CD4-positive, alpha-beta memory T cell (primary cell): ENCODE measurements around the gene ZFP1. TPM values are rescaled to one million over a fixed set of nuclear protein-coding genes. Genes with fewer than 3 reads are reported as not detected.

Source experiments
- CTCF ChIA-PET: fragments of 350-600 bp; sonication (Branson Sonifier 250); formaldehyde crosslinking; loops from one replicate; lab custom pipeline; 2021; ENCODE audit warnings: inconsistent platforms; ENCODE audit not compliant: partially characterized antibody; lab: Charles Lee
- POLR2A ChIA-PET: fragments of 350-600 bp; sonication (Branson Sonifier 250); formaldehyde crosslinking; loops from one replicate; lab custom pipeline; 2021; ENCODE audit not compliant: partially characterized antibody; lab: Charles Lee
- DNase-seq, 5 donors: peaks; one replicate each; pipeline versions ENCODE4 v3.0.0 to v3.0.0-alpha.2; 2020 to 2022; ENCODE audit warnings: mixed read lengths in 1 of 5
- H3K27ac ChIP-seq: one replicate; pipeline ENCODE4 v1.7.0; 2013; ENCODE audit warnings: low read depth, low read length
- H3K27me3 ChIP-seq: 2 replicates; pipeline ENCODE4 v1.7.0; 2013; ENCODE audit warnings: mild to moderate bottlenecking, low read length, moderate library complexity; ENCODE audit not compliant: insufficient read depth
- H3K36me3 ChIP-seq: 2 replicates; pipeline ENCODE4 v1.7.0; 2013; ENCODE audit warnings: mild to moderate bottlenecking, low read length, moderate library complexity; ENCODE audit not compliant: insufficient read depth
- H3K4me1 ChIP-seq: 2 replicates; pipeline ENCODE4 v1.7.0; 2013; ENCODE audit warnings: mild to moderate bottlenecking, low read length, moderate library complexity; ENCODE audit not compliant: insufficient read depth
- H3K4me3 ChIP-seq, 2 donors: one replicate each; pipeline ENCODE4 v1.7.0; 2013; ENCODE audit warnings: low read length in 2 of 2, mild to moderate bottlenecking in 1 of 2
- H3K9me3 ChIP-seq, 2 donors: one replicate each; pipeline ENCODE4 v1.7.0; 2013; ENCODE audit warnings: low read length in 2 of 2, control low read depth in 1 of 2; ENCODE audit not compliant: control insufficient read depth in 1 of 2
- H3K27ac Mint-ChIP-seq, 7 donors: one replicate each; pipeline ENCODE4 v1.8.0; 2020 to 2021; ENCODE audit warnings: mixed read lengths in 7 of 7, mild to moderate bottlenecking in 6 of 7, inconsistent platforms in 3 of 7, moderate library complexity in 3 of 7
- H3K27me3 Mint-ChIP-seq, 2 donors: one replicate each; pipeline ENCODE4 v1.8.0; 2020 to 2021; ENCODE audit warnings: mixed read lengths in 2 of 2
- H3K36me3 Mint-ChIP-seq, 2 donors: one replicate each; pipeline ENCODE4 v1.8.0; 2020 to 2021; ENCODE audit warnings: mixed read lengths in 2 of 2, inconsistent platforms in 1 of 2, mild to moderate bottlenecking in 1 of 2
- H3K4me1 Mint-ChIP-seq, 4 donors: one replicate each; pipeline ENCODE4 v1.8.0; 2020 to 2021; ENCODE audit warnings: mixed read lengths in 4 of 4, mild to moderate bottlenecking in 1 of 4
- H3K4me3 Mint-ChIP-seq, 8 donors: one replicate each; pipeline ENCODE4 v1.8.0; 2020 to 2021; ENCODE audit warnings: mixed read lengths in 8 of 8, mild to moderate bottlenecking in 7 of 8, moderate library complexity in 6 of 8, inconsistent platforms in 3 of 8
- H3K9me3 Mint-ChIP-seq, 8 donors: one replicate each; pipeline ENCODE4 v1.8.0; 2020 to 2021; ENCODE audit warnings: mixed read lengths in 8 of 8, mild to moderate bottlenecking in 5 of 8, inconsistent platforms in 3 of 8, moderate library complexity in 1 of 8
- intact Hi-C: fragments of 100-400 bp; cut with micrococcal nuclease; formaldehyde crosslinking; loops from one replicate; pipeline ENCODE4 v1.15.1; 2023
- polyA plus RNA-seq, 2 donors: library from polyadenylated mRNA; unstranded; fragments of 300-500 nt; fragmentation: Illumina TruSeq; gene quantifications; one replicate each; pipeline ENCODE4 v1.2.3, GENCODE V29; 2021
- total RNA-seq, 2 experiments: library from RNA; stranded (reverse); gene quantifications; one replicate each; pipeline ENCODE4 v1.2.3, GENCODE V29; 2021

Gene ZFP1
- total and polyA plus RNA-seq, 4 experiments from 2014 or later, result 11.7 to 22.3 (median 15.9) TPM

- Histone ChIP-seq H3K4me3 (peak overlapping the region in 1 of 2 donors; percentile 2), H3K4me1 (peaks cover 68% of the 10 kb centered on the region), H3K9me3 (no peaks in the 10 kb centered on the region), H3K36me3 (no peaks in the 10 kb centered on the region), H3K27me3 (no peaks in the 10 kb centered on the region), H3K27ac (peak overlapping the region; percentile 56)
- Mint-ChIP-seq H3K4me1 (peaks cover 37 to 79% (median 54%) of the 10 kb centered on the region in 4 donors), H3K27me3 (peaks cover 0 to 1% of the 10 kb centered on the region in 2 donors), H3K27ac (peak overlapping the region; percentile 88 to 95 (median 92)), H3K36me3 (no peaks in the 10 kb centered on the region), H3K4me3 (peak overlapping the region; percentile 18 to 83 (median 70)), H3K9me3 (peaks cover 0 to 3% (median 0%) of the 10 kb centered on the region in 8 donors)
- ChIA-PET POLR2A (interaction anchor here (0.8 to 4.3 kb wide), 9 partner anchors 9 to 124 kb away, joined by 3 to 88 read pairs (median 9); partner anchors contain the start of genes WDR59 and ZNRF1), CTCF (interaction anchor here (0.7 to 7.5 kb wide), 16 partner anchors 9 to 297 kb away, joined by 3 to 254 read pairs (median 4); partner anchors contain the start of genes WDR59 and ZNRF1)
- peak; percentile 62 to 86 (median 70) for DNase-seq
- intact Hi-C loops, result no loop called here
Measured at GRCh38 chr16:75108792-75109731, 39.3 kb upstream of the ZFP1 start.

DNA sequence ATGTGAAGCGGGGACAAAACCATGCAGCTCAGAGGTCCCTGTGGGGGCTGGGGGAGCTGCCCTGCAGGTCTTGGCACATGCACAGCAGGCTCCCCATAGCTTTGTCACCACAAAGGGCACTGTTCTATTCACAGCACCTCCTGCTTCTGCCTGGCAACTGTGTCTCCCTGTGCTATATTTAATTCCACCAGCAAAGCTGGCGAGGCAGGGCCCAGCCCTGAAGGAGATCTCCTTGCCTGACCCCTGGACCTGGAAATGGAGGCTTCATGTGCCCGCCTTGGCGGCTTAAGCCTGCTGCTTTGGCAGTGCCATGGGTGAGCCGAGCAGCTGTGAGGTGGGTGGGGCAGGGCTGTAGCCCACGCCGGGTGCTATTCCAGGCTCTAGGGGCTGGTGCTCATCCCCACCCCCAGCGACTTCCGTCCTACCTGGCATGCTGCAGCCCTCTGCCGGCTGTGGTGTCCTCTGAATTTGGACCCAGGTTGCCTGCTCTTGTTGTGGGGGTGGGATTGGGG, 38.5 kb upstream of the ZFP1 start:
- no peaks in the 10 kb centered on the region for H3K27me3 ChIP-seq
- no peak overlapping the region for H3K4me3 ChIP-seq
- ChIA-PET POLR2A (interaction anchor here (1.2 to 4.3 kb wide), 6 partner anchors 10 to 125 kb away, joined by 4 to 88 read pairs (median 30); partner anchors contain the start of genes WDR59 and ZNRF1), CTCF (interaction anchor here (1.0 to 7.5 kb wide), 15 partner anchors 9 to 296 kb away, joined by 3 to 254 read pairs (median 8); partner anchors contain the start of genes WDR59 and ZNRF1)
- H3K9me3 ChIP-seq, result no peaks in the 10 kb centered on the region
- Mint-ChIP-seq H3K36me3 (no peaks in the 10 kb centered on the region), H3K27ac (peak overlapping the region; percentile 88 to 95 (median 92)), H3K4me1 (peaks cover 37 to 72% (median 54%) of the 10 kb centered on the region in 4 donors), H3K9me3 (peaks cover 0 to 3% (median 0%) of the 10 kb centered on the region in 8 donors), H3K4me3 (peak overlapping the region; percentile 52 to 83 (median 68)), H3K27me3 (peaks cover 0 to 1% of the 10 kb centered on the region in 2 donors)
- DNase-seq, result no peak
- no peaks in the 10 kb centered on the region for H3K36me3 ChIP-seq
- intact Hi-C loops, result loop anchor here (5.0 kb wide), 1 partner anchor 47 kb away; no protein-coding TSS in a partner anchor
- peak overlapping the region; percentile 56 for H3K27ac ChIP-seq
- peaks cover 68% of the 10 kb centered on the region for H3K4me1 ChIP-seq

DNA sequence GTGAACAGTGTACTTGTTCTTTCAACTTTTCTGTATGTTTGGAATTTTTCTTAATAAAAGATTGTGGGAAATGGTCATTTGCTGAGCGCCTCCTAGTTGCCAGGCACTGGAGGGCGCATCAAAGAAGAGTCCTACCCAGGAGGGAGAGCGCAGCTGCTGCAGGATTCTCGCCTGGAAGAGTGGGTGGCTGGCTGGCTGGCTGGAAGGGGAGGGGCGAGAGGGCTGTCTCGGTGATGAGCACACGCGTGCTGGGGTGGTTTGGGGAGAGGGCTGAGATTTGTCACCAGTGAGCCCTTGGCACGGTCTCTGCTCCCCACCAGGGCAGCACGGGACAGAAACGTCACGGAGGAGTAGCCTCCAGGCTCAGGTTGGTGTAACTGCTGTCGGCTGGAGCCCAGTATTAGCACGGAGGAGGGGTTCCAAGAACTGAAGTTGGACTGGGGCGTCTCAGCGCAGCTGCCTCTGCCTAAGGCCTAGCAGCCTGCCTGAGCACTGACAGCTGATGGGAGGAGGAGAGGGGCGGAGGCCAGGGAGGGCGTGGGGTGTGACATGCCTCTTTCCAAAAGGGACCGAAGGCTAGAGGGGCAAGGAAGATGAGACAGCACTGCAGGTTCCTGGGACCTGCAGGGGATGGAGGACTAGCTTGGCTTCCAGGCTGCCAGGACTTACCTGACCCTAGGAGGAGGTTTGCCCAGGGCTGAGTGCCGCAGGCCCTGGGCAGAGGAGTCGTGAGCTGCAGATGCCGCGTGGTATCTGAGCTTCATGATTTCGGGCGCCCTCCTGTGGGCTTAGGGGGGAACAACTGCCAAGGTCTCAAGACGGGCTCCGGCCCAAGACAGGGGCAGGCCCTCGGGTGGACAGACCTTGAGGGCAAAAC, 37.4 kb upstream of the ZFP1 start:
- intact Hi-C loops, result loop anchor here (1.0 to 5.0 kb wide), 6 partner anchors 36 to 402 kb away; partner anchors contain the start of genes WDR59 and ZFP1
- H3K9me3 Mint-ChIP-seq, result peaks cover 0 to 3% (median 0%) of the 10 kb centered on the region in 8 donors
- peaks cover 32 to 62% (median 47%) of the 10 kb centered on the region in 4 donors for H3K4me1 Mint-ChIP-seq
- no peaks in the 10 kb centered on the region for H3K36me3 Mint-ChIP-seq
- Histone ChIP-seq H3K9me3 (no peaks in the 10 kb centered on the region), H3K27ac (peak overlapping the region; percentile 56), H3K36me3 (no peaks in the 10 kb centered on the region), H3K27me3 (no peaks in the 10 kb centered on the region), H3K4me3 (peak overlapping the region; percentile 5 to 39), H3K4me1 (peaks cover 58% of the 10 kb centered on the region)
- peak overlapping the region; percentile 84 to 95 (median 92) for H3K27ac Mint-ChIP-seq
- peak overlapping the region; percentile 9 to 77 (median 61) for H3K4me3 Mint-ChIP-seq
- CTCF ChIA-PET, result interaction anchor here (0.6 to 7.5 kb wide), 56 partner anchors 9 to 504 kb away, joined by 3 to 254 read pairs (median 5); partner anchors contain the start of genes MLKL, WDR59, ZFP1 and ZNRF1
- peaks cover 0 to 1% of the 10 kb centered on the region in 2 donors for H3K27me3 Mint-ChIP-seq
- DNase-seq, result peak; percentile 79 to 84 (median 80)
- POLR2A ChIA-PET, result interaction anchor here (0.7 to 4.3 kb wide), 13 partner anchors 11 to 126 kb away, joined by 3 to 88 read pairs (median 4); partner anchors contain the start of genes WDR59 and ZNRF1

DNA sequence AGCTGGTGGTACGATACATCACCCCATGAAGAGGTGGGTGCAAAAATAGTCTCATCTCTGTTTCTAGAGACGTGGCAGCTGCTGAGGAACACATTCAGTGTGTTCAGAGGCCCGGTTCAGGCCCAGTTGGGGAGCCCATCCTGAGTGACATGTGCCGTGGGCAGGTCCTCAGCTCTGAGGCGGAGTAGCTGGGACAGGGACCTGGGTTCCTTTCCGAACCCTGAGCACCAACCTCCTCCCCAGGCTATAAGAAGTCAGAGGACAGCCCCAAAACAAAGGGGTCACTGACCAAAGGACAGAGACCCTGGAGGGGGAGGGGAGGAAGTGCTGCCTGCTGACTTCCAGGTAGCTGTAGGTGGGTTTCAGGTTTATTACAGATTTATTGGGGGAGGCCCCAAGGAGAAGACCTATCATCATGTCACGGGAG, 36.8 kb upstream of the ZFP1 start:
- Mint-ChIP-seq H3K4me1 (peaks cover 29 to 58% (median 43%) of the 10 kb centered on the region in 4 donors), H3K9me3 (peaks cover 0 to 3% (median 0%) of the 10 kb centered on the region in 8 donors), H3K36me3 (no peaks in the 10 kb centered on the region), H3K4me3 (peak overlapping the region in 3 of 8 donors; percentile 18 to 72 (median 70)), H3K27ac (peak overlapping the region in 6 of 7 donors; percentile 15 to 95 (median 93)), H3K27me3 (peaks cover 0 to 1% of the 10 kb centered on the region in 2 donors)
- intact Hi-C loops, result loop anchor here (1.0 to 5.0 kb wide), 6 partner anchors 36 to 402 kb away; partner anchors contain the start of genes WDR59 and ZFP1
- Histone ChIP-seq H3K36me3 (no peaks in the 10 kb centered on the region), H3K4me3 (peak overlapping the region in 1 of 2 donors; percentile 5), H3K27me3 (no peaks in the 10 kb centered on the region), H3K9me3 (no peaks in the 10 kb centered on the region), H3K4me1 (peaks cover 51% of the 10 kb centered on the region), H3K27ac (peak overlapping the region; percentile 56)
- POLR2A ChIA-PET, result interaction anchor here (0.7 to 4.3 kb wide), 12 partner anchors 12 to 127 kb away, joined by 3 to 88 read pairs (median 4); partner anchors contain the start of genes WDR59 and ZNRF1
- CTCF ChIA-PET, result interaction anchor here (0.6 to 7.5 kb wide), 49 partner anchors 8 to 410 kb away, joined by 3 to 254 read pairs (median 6); partner anchors contain the start of genes MLKL, WDR59, ZFP1 and ZNRF1
- DNase-seq, result no peak

GRCh38 chr16:75111961-75112733, 36.2 kb upstream of the ZFP1 start:
- Mint-ChIP-seq H3K36me3 (no peaks in the 10 kb centered on the region), H3K27me3 (peaks cover 0 to 1% of the 10 kb centered on the region in 2 donors), H3K4me1 (peaks cover 28 to 54% (median 40%) of the 10 kb centered on the region in 4 donors), H3K27ac (peak overlapping the region in 4 of 7 donors; percentile 10 to 95 (median 70)), H3K4me3 (no peak overlapping the region), H3K9me3 (peaks cover 0 to 3% (median 0%) of the 10 kb centered on the region in 8 donors)
- no peak for DNase-seq
- Histone ChIP-seq H3K4me1 (peaks cover 45% of the 10 kb centered on the region), H3K9me3 (no peaks in the 10 kb centered on the region), H3K27ac (no peak overlapping the region), H3K4me3 (no peak overlapping the region), H3K27me3 (no peaks in the 10 kb centered on the region), H3K36me3 (no peaks in the 10 kb centered on the region)
- intact Hi-C loops, result loop anchor here (1.0 to 5.0 kb wide), 6 partner anchors 36 to 403 kb away; partner anchors contain the start of genes WDR59 and ZFP1
- POLR2A ChIA-PET, result interaction anchor here (0.7 to 4.2 kb wide), 7 partner anchors 14 to 128 kb away, joined by 3 to 88 read pairs (median 4); partner anchors contain the start of genes WDR59 and ZNRF1
- CTCF ChIA-PET, result interaction anchor here (0.8 to 7.5 kb wide), 40 partner anchors 8 to 411 kb away, joined by 3 to 254 read pairs (median 7); partner anchors contain the start of genes MLKL, WDR59, ZFP1 and ZNRF1
